Mesendoderm (in vitro differentiated cells): ENCODE results near the gene GSTM5.
"Not testable (repeated sequence)": the region's sequence is repeated elsewhere in the genome, so short reads cannot be mapped to it uniquely, and the experiment has no call there.

Source experiments
- DNase-seq: peaks from one replicate; pipeline ENCODE4 v3.0.0; 2013
- H2AK5ac ChIP-seq: 2 replicates; pipeline ENCODE4 v1.6.1; 2013; ENCODE audit warnings: low read length, inconsistent platforms
- H2BK120ac ChIP-seq: 2 replicates; pipeline ENCODE4 v1.6.1; 2013; ENCODE audit warnings: low read depth, mild to moderate bottlenecking, low read length, moderate library complexity, mixed read lengths
- H2BK15ac ChIP-seq: replicated peaks from 2 replicates; pipeline ENCODE4 v1.6.1; 2013; ENCODE audit warnings: low read depth, mild to moderate bottlenecking, moderate library complexity
- H2BK5ac ChIP-seq: 2 replicates; pipeline ENCODE4 v1.6.1; 2013; ENCODE audit warnings: low read length, inconsistent platforms
- H3K18ac ChIP-seq: 2 replicates; pipeline ENCODE4 v1.6.1; 2013; ENCODE audit warnings: mild to moderate bottlenecking, low read length, mixed read lengths
- H3K23ac ChIP-seq: one replicate; pipeline ENCODE4 v1.6.1; 2013; ENCODE audit warnings: low read length
- H3K27ac ChIP-seq: 2 replicates; pipeline ENCODE4 v1.5.1; 2013; ENCODE audit warnings: low read depth, mild to moderate bottlenecking, inconsistent platforms, low read length, moderate library complexity
- H3K27me3 ChIP-seq: 2 replicates; pipeline ENCODE4 v1.6.1; 2013; ENCODE audit warnings: low read length, control low read depth, mild to moderate bottlenecking, inconsistent platforms; ENCODE audit not compliant: insufficient read depth, poor library complexity
- H3K36me3 ChIP-seq: 2 replicates; pipeline ENCODE4 v1.6.1; 2013; ENCODE audit warnings: low read length, inconsistent platforms; ENCODE audit not compliant: control insufficient read depth, insufficient read depth
- H3K4ac ChIP-seq: one replicate; pipeline ENCODE4 v1.6.1; 2013; ENCODE audit warnings: low read depth, mild to moderate bottlenecking, low read length, moderate library complexity
- H3K4me1 ChIP-seq: 2 replicates; pipeline ENCODE4 v1.6.1; 2013; ENCODE audit warnings: low read depth, low read length, inconsistent platforms; ENCODE audit not compliant: control insufficient read depth
- H3K4me2 ChIP-seq: 2 replicates; pipeline ENCODE4 v1.6.1; 2013; ENCODE audit warnings: low read length
- H3K4me3 ChIP-seq: 2 replicates; pipeline ENCODE4 v1.5.1; 2013; ENCODE audit warnings: mild to moderate bottlenecking, low read length
- H3K56ac ChIP-seq: one replicate; pipeline ENCODE4 v1.6.1; 2013; ENCODE audit warnings: low read length
- H3K79me1 ChIP-seq: 2 replicates; pipeline ENCODE4 v1.6.1; 2013; ENCODE audit warnings: low read length, inconsistent platforms
- H3K79me2 ChIP-seq: 2 replicates; pipeline ENCODE4 v1.6.1; 2013; ENCODE audit warnings: mild to moderate bottlenecking, low read length; ENCODE audit not compliant: control insufficient read depth, insufficient read depth
- H3K9ac ChIP-seq: 2 replicates; pipeline ENCODE4 v1.6.1; 2013; ENCODE audit warnings: low read length, inconsistent platforms
- H4K5ac ChIP-seq: one replicate; pipeline ENCODE4 v1.6.1; 2013; ENCODE audit warnings: low read length
- H4K8ac ChIP-seq: one replicate; pipeline ENCODE4 v1.6.1; 2013; ENCODE audit warnings: low read depth, mild to moderate bottlenecking, control low read depth, low read length, moderate library complexity
- WGBS: extraction: QIAGEN DNeasy Blood & Tissue Kit; methylation state at CpG from one replicate; pipeline ENCODE4 v1.1.7; 2013; ENCODE audit warnings: low lambda C conversion rate, missing lambda C conversion rate; ENCODE audit not compliant: insufficient coverage; ENCODE audit errors: extremely low coverage; 5-methylcytosine and 5-hydroxymethylcytosine counted together

GSTM5 gene

GRCh38 chr1:109669949-109670302 lies 42.1 kb upstream of the GSTM5 start:
- not testable (repeated sequence) for H2BK5ac ChIP-seq, DNase-seq, H3K56ac ChIP-seq, H4K8ac ChIP-seq, H3K18ac ChIP-seq, H2BK15ac ChIP-seq, H3K27me3 ChIP-seq, H3K79me2 ChIP-seq, H2BK120ac ChIP-seq, H3K9ac ChIP-seq, H3K4me1 ChIP-seq, H3K36me3 ChIP-seq, H3K4me2 ChIP-seq, H3K4me3 ChIP-seq, H3K27ac ChIP-seq, H4K5ac ChIP-seq, H3K4ac ChIP-seq, H3K79me1 ChIP-seq, H2AK5ac ChIP-seq, H3K23ac ChIP-seq
- no CpG with 5 or more reads among the region's 5 CpGs for WGBS

DNA sequence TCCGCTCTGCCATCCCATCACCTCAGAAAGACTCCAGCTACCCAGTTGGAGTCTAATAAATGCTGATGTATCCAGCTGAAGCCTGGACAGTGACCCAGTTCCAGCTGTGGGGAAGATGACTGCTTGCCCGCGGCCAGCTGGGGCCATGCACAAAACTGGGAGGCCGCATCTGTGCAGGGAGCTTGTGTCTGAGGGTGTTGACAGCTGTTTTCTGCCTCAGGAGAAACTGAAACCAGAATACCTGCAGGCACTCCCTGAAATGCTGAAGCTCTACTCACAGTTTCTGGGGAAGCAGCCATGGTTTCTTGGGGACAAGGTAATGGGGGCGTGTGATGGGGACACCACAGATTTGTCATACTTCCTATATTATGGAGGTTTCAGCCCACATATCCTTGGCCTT lies 41.0 kb upstream of the GSTM5 start:
- no peak overlapping the region for H2BK5ac ChIP-seq
- H3K4ac ChIP-seq = no peak overlapping the region
- no peaks in the 10 kb centered on the region for H3K36me3 ChIP-seq
- H3K79me1 ChIP-seq = no peaks in the 10 kb centered on the region
- no peak overlapping the region for H2BK15ac ChIP-seq
- no CpG with 5 or more reads among the region's 5 CpGs for WGBS
- no peak overlapping the region for H4K5ac ChIP-seq
- no peak overlapping the region for H3K4me2 ChIP-seq
- no peaks in the 10 kb centered on the region for H3K27me3 ChIP-seq
- H3K4me3 ChIP-seq = no peak overlapping the region
- no peaks in the 10 kb centered on the region for H3K79me2 ChIP-seq
- H4K8ac ChIP-seq = no peak overlapping the region
- no peak overlapping the region for H2BK120ac ChIP-seq
- no peak overlapping the region for H2AK5ac ChIP-seq
- no peak overlapping the region for H3K56ac ChIP-seq
- no peaks in the 10 kb centered on the region for H3K4me1 ChIP-seq
- H3K27ac ChIP-seq = no peak overlapping the region
- no peak overlapping the region for H3K23ac ChIP-seq
- no peak overlapping the region for H3K18ac ChIP-seq
- DNase-seq = no peak
- no peak overlapping the region for H3K9ac ChIP-seq

GRCh38 chr1:109673861-109674260 lies 38.2 kb upstream of the GSTM5 start:
- not testable (repeated sequence) for H3K18ac ChIP-seq, H3K79me1 ChIP-seq, H2BK120ac ChIP-seq, H3K79me2 ChIP-seq, H3K4me1 ChIP-seq, H3K56ac ChIP-seq, H2AK5ac ChIP-seq, H3K4me3 ChIP-seq, H4K8ac ChIP-seq, H3K4ac ChIP-seq, H4K5ac ChIP-seq, H3K4me2 ChIP-seq, H3K23ac ChIP-seq, H3K9ac ChIP-seq, H3K27ac ChIP-seq, H3K36me3 ChIP-seq, H3K27me3 ChIP-seq, H2BK5ac ChIP-seq, H2BK15ac ChIP-seq, DNase-seq
- WGBS = no CpG with 5 or more reads among the region's 2 CpGs

DNA sequence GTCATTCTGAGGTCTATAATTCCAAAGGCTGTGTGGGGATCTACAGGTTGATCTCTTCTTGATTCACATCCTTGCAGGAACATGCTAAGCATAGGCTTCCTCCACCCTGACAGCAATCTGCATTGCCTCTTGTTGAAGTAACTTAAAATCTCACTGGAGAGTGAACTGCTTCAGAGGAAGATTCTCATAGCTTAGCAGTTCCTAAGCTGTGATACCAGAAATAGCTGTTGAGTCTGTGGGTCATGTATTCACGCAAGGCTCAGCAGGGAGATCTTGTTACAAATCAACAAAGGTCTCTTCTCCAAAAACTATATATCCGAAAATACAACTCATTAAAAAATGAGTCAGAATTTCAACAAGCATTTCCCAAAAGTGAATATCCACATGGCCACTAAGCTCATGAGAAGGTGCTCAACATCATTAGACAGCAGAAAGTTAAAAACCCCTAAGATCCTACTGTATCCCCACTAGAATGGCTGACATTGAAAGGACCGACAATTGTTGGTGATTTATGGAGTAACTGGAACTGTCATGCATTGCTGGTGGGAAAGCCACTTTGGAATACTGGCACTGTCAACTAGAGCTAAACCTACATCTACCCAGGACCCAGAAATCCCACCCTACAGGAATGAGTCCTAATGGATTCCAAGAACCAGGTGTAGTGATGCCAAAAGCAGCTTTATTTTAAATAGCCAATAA lies 35.2 kb upstream of the GSTM5 start:
- H2AK5ac ChIP-seq, H3K4ac ChIP-seq, H2BK15ac ChIP-seq, H3K27me3 ChIP-seq, H3K27ac ChIP-seq, H4K8ac ChIP-seq, H3K18ac ChIP-seq, H2BK5ac ChIP-seq, H3K4me1 ChIP-seq, H4K5ac ChIP-seq, H3K79me2 ChIP-seq, H3K23ac ChIP-seq, H3K79me1 ChIP-seq, H3K4me3 ChIP-seq, H3K36me3 ChIP-seq, H2BK120ac ChIP-seq, H3K4me2 ChIP-seq, DNase-seq, H3K9ac ChIP-seq, H3K56ac ChIP-seq: not testable (repeated sequence)
- WGBS = no CpG with 5 or more reads among the region's 3 CpGs

DNA sequence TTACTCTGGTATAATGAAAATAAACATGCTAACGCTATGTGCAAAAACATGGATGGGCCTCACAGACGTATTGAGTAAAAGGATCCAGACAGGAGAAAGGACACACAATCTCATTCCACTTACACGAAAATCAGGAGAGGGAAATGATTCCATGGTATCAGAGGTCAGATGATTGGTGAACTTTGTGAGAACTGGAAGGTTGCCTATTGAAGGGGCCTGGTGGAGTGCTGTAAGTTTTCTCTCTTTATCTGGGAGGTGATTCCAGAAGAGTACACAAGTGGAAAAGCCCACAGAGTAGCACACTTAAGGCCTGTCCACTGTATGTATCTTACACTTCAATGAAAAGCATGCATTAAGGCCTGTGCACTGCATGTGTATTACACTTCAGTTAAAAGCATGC lies 34.6 kb upstream of the GSTM5 start:
- Histone ChIP-seq H3K27ac (no peak overlapping the region), H3K4me3 (no peak overlapping the region), H3K4me1 (no peaks in the 10 kb centered on the region), H3K56ac (no peak overlapping the region), H4K8ac (no peak overlapping the region), H3K4ac (no peak overlapping the region), H4K5ac (no peak overlapping the region), H2BK15ac (no peak overlapping the region), H3K23ac (no peak overlapping the region), H3K79me1 (no peaks in the 10 kb centered on the region), H2BK120ac (no peak overlapping the region), H3K36me3 (no peaks in the 10 kb centered on the region), H3K27me3 (no peaks in the 10 kb centered on the region), H3K18ac (no peak overlapping the region), H3K79me2 (no peaks in the 10 kb centered on the region), H3K4me2 (no peak overlapping the region), H2BK5ac (no peak overlapping the region), H2AK5ac (no peak overlapping the region), H3K9ac (no peak overlapping the region)
- DNase-seq = no peak
- WGBS = no CpG with 5 or more reads among the region's 3 CpGs

- H2BK5ac ChIP-seq, H3K9ac ChIP-seq, H3K4ac ChIP-seq, H3K36me3 ChIP-seq, H3K27me3 ChIP-seq, H4K8ac ChIP-seq, H2BK15ac ChIP-seq, H2AK5ac ChIP-seq, H3K27ac ChIP-seq, H3K18ac ChIP-seq, H3K4me2 ChIP-seq, H3K4me3 ChIP-seq, DNase-seq, H3K56ac ChIP-seq, H4K5ac ChIP-seq, H3K79me1 ChIP-seq, H3K4me1 ChIP-seq, H3K23ac ChIP-seq, H3K79me2 ChIP-seq, H2BK120ac ChIP-seq: not testable (repeated sequence)
- no CpG with 5 or more reads among the region's 2 CpGs for WGBS
These were observed 33.4 kb upstream of the GSTM5 start for GRCh38 chr1:109678637-109679036.
